BJ (cell line): ENCODE results near the gene RAF1. TPM values are rescaled to one million over a fixed set of nuclear protein-coding genes. Genes with fewer than 3 reads are reported as not detected.

ENCODE experiments used
- CTCF ChIA-PET: fragments of 350-600 bp; formaldehyde crosslinking; extraction: SDS; loops from one replicate; lab custom pipeline; 2021; ENCODE audit warnings: antibody characterized with exemption, inconsistent platforms; lab: Yijun Ruan, JAX
- POLR2A ChIA-PET: fragments of 300-600 bp; sonication (Branson Sonifier 250); formaldehyde crosslinking; extraction: SDS; loops from one replicate; lab custom pipeline; 2021; ENCODE audit warnings: antibody characterized with exemption; lab: Charles Lee
- DNase-seq: peaks from one replicate; pipeline ENCODE4 v3.0.0-alpha.2; 2011; ENCODE audit warnings: low read depth
- H3K27me3 ChIP-seq: 2 replicates; pipeline ENCODE4 v1.6.0; 2011; ENCODE audit warnings: low read length; ENCODE audit not compliant: control insufficient read depth, insufficient read depth
- H3K36me3 ChIP-seq: 2 replicates; pipeline ENCODE4 v1.5.1; 2011; ENCODE audit warnings: low read length; ENCODE audit not compliant: control insufficient read depth, insufficient read depth
- H3K4me3 ChIP-seq: 2 replicates; pipeline ENCODE4 v1.5.1; 2011; ENCODE audit warnings: low read depth, mild to moderate bottlenecking, control low read depth, low read length
- CTCF ChIP-seq: IDR thresholded peaks from 2 replicates; pipeline ENCODE4 v1.5.1; 2011; ENCODE audit warnings: low read depth, mild to moderate bottlenecking, control low read depth, inconsistent platforms, low read length, moderate library complexity; ENCODE audit not compliant: insufficient read depth
- polyA plus RNA-seq: library from polyadenylated mRNA; depleted of rRNA; stranded (reverse); fragments of >200 nt; gene quantifications from 2 replicates; pipeline ENCODE4 v1.2.3, GENCODE V29; 2011

The RAF1 gene
- polyA plus RNA-seq, 1 experiment, result 122 TPM

- H3K4me3 ChIP-seq, result no peak overlapping the region
- H3K27me3 ChIP-seq, result no peaks in the 10 kb centered on the region
- ChIA-PET POLR2A (no interaction called here), CTCF (interaction anchor here (1.5 kb wide), 1 partner anchor 18 kb away, joined by 8 read pairs; no protein-coding TSS in a partner anchor)
- no peaks in the 10 kb centered on the region for H3K36me3 ChIP-seq
- TF ChIP-seq CTCF, result no peak
- DNase-seq, result no peak
Measured at GRCh38 chr3:12687948-12688347, 24.0 kb upstream of the RAF1 start.

GRCh38 chr3:12686096-12686495, 22.2 kb upstream of the RAF1 start:
- ChIA-PET CTCF (no interaction called here), POLR2A (no interaction called here)
- no peaks in the 10 kb centered on the region for H3K27me3 ChIP-seq

GRCh38 chr3:12681943-12682390, 18.1 kb upstream of the RAF1 start:
- ChIA-PET POLR2A (interaction anchor here (0.5 kb wide), 1 partner anchor 1082 kb away, joined by 5 read pairs; no protein-coding TSS in a partner anchor), CTCF (interaction anchor here (0.6 to 1.3 kb wide), 3 partner anchors 39 to 172 kb away, joined by 3 read pairs; partner anchors contain the start of gene RPL32)
- no peak for DNase-seq
- no peaks in the 10 kb centered on the region for H3K36me3 ChIP-seq
- H3K4me3 ChIP-seq, result no peak overlapping the region
- no peak for TF ChIP-seq CTCF
- H3K27me3 ChIP-seq, result no peaks in the 10 kb centered on the region

More at GRCh38 chr3:12686096-12686495, 22.2 kb upstream of the RAF1 start:
- Histone ChIP-seq H3K4me3 (no peak overlapping the region), H3K36me3 (no peaks in the 10 kb centered on the region)
- no peak for TF ChIP-seq CTCF
- DNase-seq, result no peak

GRCh38 chr3:12681089-12681942, 17.4 kb upstream of the RAF1 start:
- ChIA-PET POLR2A (interaction anchor here (0.5 kb wide), 1 partner anchor 1081 kb away, joined by 5 read pairs; no protein-coding TSS in a partner anchor), CTCF (interaction anchor here (1.0 to 1.3 kb wide), 3 partner anchors 25 to 160 kb away, joined by 3 read pairs; partner anchors contain the start of gene RPL32)
- TF ChIP-seq CTCF, result no peak
- Histone ChIP-seq H3K36me3 (no peaks in the 10 kb centered on the region), H3K4me3 (no peak overlapping the region), H3K27me3 (no peaks in the 10 kb centered on the region)
- no peak for DNase-seq

- TF ChIP-seq CTCF, result no peak
- CTCF ChIA-PET, result interaction anchor here (0.9 kb wide), 1 partner anchor 131 kb away, joined by 3 read pairs; no protein-coding TSS in a partner anchor
- H3K27me3 ChIP-seq, result peaks cover 2% of the 10 kb centered on the region; the same call in 1 of the 2 replicates
- H3K36me3 ChIP-seq, result no peaks in the 10 kb centered on the region
- peak; percentile 85 for DNase-seq
- no peak overlapping the region for H3K4me3 ChIP-seq
- POLR2A ChIA-PET, result no interaction called here
Measured at GRCh38 chr3:12679468-12679867, 15.6 kb upstream of the RAF1 start.
